ENCODE data around the gene C1orf232.
A peak's percentile ranks its signal among the peaks of the same experiment; 100 is the strongest.

The C1orf232 gene

GRCh38 chr1:26126321-26127084, 42.3 kb downstream of the C1orf232 start:
- TF ChIP-seq Cebpa-rat (IDR thresholded peaks at IDR 0.05): peak; percentile 53
- H3K27me3 ChIP-seq: no peaks in the 10 kb centered on the region

GRCh38 chr1:26125946-26126320, 42.8 kb downstream of the C1orf232 start:
- peak overlapping the region; percentile 72 for H3K27ac ChIP-seq
- H3K36me3 ChIP-seq: peaks cover 7% of the 10 kb centered on the region; the same call in 1 of the 2 replicates
- H3K27me3 ChIP-seq: no peaks in the 10 kb centered on the region
- H3K4me3 ChIP-seq: no peak overlapping the region
- no peaks in the 10 kb centered on the region for H4K20me1 ChIP-seq
- H3K4me2 ChIP-seq: peak overlapping the region; percentile 75
- H3K9me3 ChIP-seq: no peaks in the 10 kb centered on the region
- peak overlapping the region; percentile 21; the same call in 1 of the 2 replicates for H3K9ac ChIP-seq
- peaks cover 57% of the 10 kb centered on the region for H3K4me1 ChIP-seq
- no peak for TF ChIP-seq Cebpa-rat (IDR thresholded peaks at IDR 0.05)

More at GRCh38 chr1:26126321-26127084, 42.3 kb downstream of the C1orf232 start:
- Histone ChIP-seq H3K9ac (peak overlapping the region; percentile 21; the same call in 1 of the 2 replicates), H3K27ac (peak overlapping the region; percentile 72), H3K9me3 (no peaks in the 10 kb centered on the region), H3K4me3 (0 out of 2 replicates have a peak overlapping the region, but pooled peaks have one; percentile 10), H3K4me2 (peak overlapping the region; percentile 75), H3K4me1 (peaks cover 52% of the 10 kb centered on the region), H4K20me1 (no peaks in the 10 kb centered on the region), H3K36me3 (peaks cover 7% of the 10 kb centered on the region; the same call in 1 of the 2 replicates)

GRCh38 chr1:26125382-26125781, 43.4 kb downstream of the C1orf232 start:
- Histone ChIP-seq H3K4me2 (peak overlapping the region; percentile 75), H3K9ac (no peak overlapping the region), H3K27ac (0 out of 2 replicates have a peak overlapping the region, but pooled peaks have one; percentile 72), H3K4me1 (peaks cover 61% of the 10 kb centered on the region), H3K4me3 (no peak overlapping the region), H4K20me1 (no peaks in the 10 kb centered on the region), H3K9me3 (no peaks in the 10 kb centered on the region), H3K27me3 (no peaks in the 10 kb centered on the region), H3K36me3 (peaks cover 7% of the 10 kb centered on the region; the same call in 1 of the 2 replicates)
- TF ChIP-seq Cebpa-rat (IDR thresholded peaks at IDR 0.05): no peak

- Histone ChIP-seq H3K9ac (no peak overlapping the region), H3K27me3 (no peaks in the 10 kb centered on the region), H3K4me2 (0 out of 2 replicates have a peak overlapping the region, but pooled peaks have one; percentile 11), H3K9me3 (no peaks in the 10 kb centered on the region), H3K27ac (no peak overlapping the region), H3K36me3 (peaks cover 7% of the 10 kb centered on the region; the same call in 1 of the 2 replicates), H3K4me1 (peaks cover 68% of the 10 kb centered on the region), H3K4me3 (no peak overlapping the region), H4K20me1 (no peaks in the 10 kb centered on the region)
- TF ChIP-seq Cebpa-rat (IDR thresholded peaks at IDR 0.05): no peak
Measured at GRCh38 chr1:26124418-26125331, 44.1 kb downstream of the C1orf232 start.

- no peak overlapping the region for H3K4me2 ChIP-seq
- peaks cover 73% of the 10 kb centered on the region for H3K4me1 ChIP-seq
- TF ChIP-seq Cebpa-rat (IDR thresholded peaks at IDR 0.05): no peak
- H4K20me1 ChIP-seq: no peaks in the 10 kb centered on the region
- H3K27me3 ChIP-seq: no peaks in the 10 kb centered on the region
- peaks cover 20% of the 10 kb centered on the region for H3K36me3 ChIP-seq
- H3K9ac ChIP-seq: no peak overlapping the region
- no peaks in the 10 kb centered on the region for H3K9me3 ChIP-seq
- H3K4me3 ChIP-seq: no peak overlapping the region
- no peak overlapping the region for H3K27ac ChIP-seq
Measured at GRCh38 chr1:26122988-26123973, 45.5 kb downstream of the C1orf232 start.

GRCh38 chr1:26121854-26122773, 46.6 kb downstream of the C1orf232 start:
- Histone ChIP-seq H3K4me2 (peak overlapping the region; percentile 7; the same call in 1 of the 2 replicates), H3K36me3 (peaks cover 32% of the 10 kb centered on the region), H3K27me3 (no peaks in the 10 kb centered on the region), H4K20me1 (no peaks in the 10 kb centered on the region), H3K27ac (no peak overlapping the region), H3K4me1 (peaks cover 61% of the 10 kb centered on the region), H3K9ac (peak overlapping the region; percentile 3; the same call in 1 of the 2 replicates), H3K4me3 (no peak overlapping the region), H3K9me3 (no peaks in the 10 kb centered on the region)
- TF ChIP-seq Cebpa-rat (IDR thresholded peaks at IDR 0.05): no peak

- no peak overlapping the region for H3K4me3 ChIP-seq
- H3K4me1 ChIP-seq: peaks cover 42% of the 10 kb centered on the region
- H4K20me1 ChIP-seq: no peaks in the 10 kb centered on the region
- H3K36me3 ChIP-seq: peaks cover 52% of the 10 kb centered on the region
- H3K4me2 ChIP-seq: peak overlapping the region; percentile 48
- H3K27ac ChIP-seq: peak overlapping the region; percentile 63; the same call in 1 of the 2 replicates
- H3K9me3 ChIP-seq: no peaks in the 10 kb centered on the region
- H3K27me3 ChIP-seq: no peaks in the 10 kb centered on the region
- TF ChIP-seq Cebpa-rat (IDR thresholded peaks at IDR 0.05): no peak
- peak overlapping the region; percentile 21 for H3K9ac ChIP-seq
Measured at GRCh38 chr1:26119892-26120608, 48.7 kb downstream of the C1orf232 start.

Data from BLaER1 (cell line).